Activated naive CD4-positive, alpha-beta T cell treated with anti-CD3 and anti-CD28 coated beads, Interleukin-2, amount 10 ng/mL, durations not matched to agents 7 days and 5 days (primary cell): ENCODE measurements around the gene COL16A1.

Source experiments
- CTCF ChIA-PET: fragments of 350-600 bp; sonication (Branson Sonifier 250); formaldehyde crosslinking; loops from one replicate; lab custom pipeline; 2021; ENCODE audit warnings: antibody characterized with exemption; lab: Charles Lee
- DNase-seq: peaks from one replicate; pipeline ENCODE4 v3.0.0-alpha.2; 2020
- H3K27ac Mint-ChIP-seq: one replicate; pipeline ENCODE4 v1.8.0; 2021; ENCODE audit warnings: mild to moderate bottlenecking, moderate library complexity, mixed read lengths
- H3K27me3 Mint-ChIP-seq: one replicate; pipeline ENCODE4 v1.8.0; 2021; ENCODE audit warnings: mild to moderate bottlenecking, mixed read lengths
- H3K36me3 Mint-ChIP-seq: one replicate; pipeline ENCODE4 v1.8.0; 2021; ENCODE audit warnings: mixed read lengths
- H3K4me1 Mint-ChIP-seq: one replicate; pipeline ENCODE4 v1.8.0; 2021; ENCODE audit warnings: mixed read lengths
- H3K4me3 Mint-ChIP-seq: one replicate; pipeline ENCODE4 v1.8.0; 2021; ENCODE audit warnings: mild to moderate bottlenecking, moderate library complexity, mixed read lengths
- H3K9me3 Mint-ChIP-seq: one replicate; pipeline ENCODE4 v1.8.0; 2021; ENCODE audit warnings: mixed read lengths

Gene COL16A1

GRCh38 chr1:31726715-31727114 is 22.9 kb upstream of the COL16A1 start:
- DNase-seq, result no peak
- Mint-ChIP-seq H3K9me3 (no peaks in the 10 kb centered on the region), H3K4me1 (no peaks in the 10 kb centered on the region), H3K27ac (no peak overlapping the region), H3K27me3 (peaks cover 11% of the 10 kb centered on the region), H3K4me3 (no peak overlapping the region), H3K36me3 (no peaks in the 10 kb centered on the region)
- CTCF ChIA-PET, result no interaction called here

- H3K4me3 Mint-ChIP-seq, result no peak overlapping the region
- CTCF ChIA-PET, result interaction anchor here (1.5 kb wide), 1 partner anchor 11 kb away, joined by 3 read pairs; no protein-coding TSS in a partner anchor
- no peak overlapping the region for H3K27ac Mint-ChIP-seq
- no peaks in the 10 kb centered on the region for H3K4me1 Mint-ChIP-seq
- no peak for DNase-seq
- H3K27me3 Mint-ChIP-seq, result peaks cover 12% of the 10 kb centered on the region
- no peaks in the 10 kb centered on the region for H3K36me3 Mint-ChIP-seq
- no peaks in the 10 kb centered on the region for H3K9me3 Mint-ChIP-seq
These were observed 22.1 kb upstream of the COL16A1 start for GRCh38 chr1:31725777-31726535.

- CTCF ChIA-PET, result interaction anchor here (0.9 to 1.5 kb wide), 2 partner anchors 11 to 21 kb away, joined by 3 read pairs; no protein-coding TSS in a partner anchor
- H3K27ac Mint-ChIP-seq, result no peak overlapping the region
- no peak for DNase-seq
- H3K9me3 Mint-ChIP-seq, result no peaks in the 10 kb centered on the region
- H3K4me3 Mint-ChIP-seq, result no peak overlapping the region
- H3K4me1 Mint-ChIP-seq, result no peaks in the 10 kb centered on the region
- peaks cover 19% of the 10 kb centered on the region for H3K27me3 Mint-ChIP-seq
- H3K36me3 Mint-ChIP-seq, result no peaks in the 10 kb centered on the region
These were observed 21.3 kb upstream of the COL16A1 start for GRCh38 chr1:31725134-31725533.

GRCh38 chr1:31723828-31724359 is 20.1 kb upstream of the COL16A1 start:
- CTCF ChIA-PET, result no interaction called here

GRCh38 chr1:31718327-31718897 is 14.6 kb upstream of the COL16A1 start:
- no peak overlapping the region for H3K4me3 Mint-ChIP-seq
- H3K27ac Mint-ChIP-seq, result no peak overlapping the region
- CTCF ChIA-PET, result interaction anchor here (2.8 kb wide), 1 partner anchor 27 kb away, joined by 13 read pairs; no protein-coding TSS in a partner anchor
- no peak for DNase-seq
- H3K27me3 Mint-ChIP-seq, result peaks cover 68% of the 10 kb centered on the region
- H3K9me3 Mint-ChIP-seq, result no peaks in the 10 kb centered on the region
- no peaks in the 10 kb centered on the region for H3K36me3 Mint-ChIP-seq
- peaks cover 13% of the 10 kb centered on the region for H3K4me1 Mint-ChIP-seq

More at GRCh38 chr1:31723828-31724359, 20.1 kb upstream of the COL16A1 start:
- peak; percentile 84 for DNase-seq
- no peak overlapping the region for H3K27ac Mint-ChIP-seq
- no peaks in the 10 kb centered on the region for H3K4me1 Mint-ChIP-seq
- no peak overlapping the region for H3K4me3 Mint-ChIP-seq
- peaks cover 22% of the 10 kb centered on the region for H3K27me3 Mint-ChIP-seq
- H3K36me3 Mint-ChIP-seq, result no peaks in the 10 kb centered on the region
- H3K9me3 Mint-ChIP-seq, result no peaks in the 10 kb centered on the region

GRCh38 chr1:31717341-31717740 is 13.5 kb upstream of the COL16A1 start:
- peaks cover 74% of the 10 kb centered on the region for H3K27me3 Mint-ChIP-seq
- no peak overlapping the region for H3K27ac Mint-ChIP-seq
- CTCF ChIA-PET, result interaction anchor here (0.9 to 2.8 kb wide), 6 partner anchors 12 to 204 kb away, joined by 3 to 13 read pairs (median 3); no protein-coding TSS in a partner anchor
- no peaks in the 10 kb centered on the region for H3K36me3 Mint-ChIP-seq
- H3K9me3 Mint-ChIP-seq, result no peaks in the 10 kb centered on the region
- peaks cover 13% of the 10 kb centered on the region for H3K4me1 Mint-ChIP-seq
- H3K4me3 Mint-ChIP-seq, result no peak overlapping the region
- DNase-seq, result no peak

GRCh38 chr1:31715873-31716220 is 12.0 kb upstream of the COL16A1 start:
- Mint-ChIP-seq H3K36me3 (no peaks in the 10 kb centered on the region), H3K4me3 (no peak overlapping the region), H3K27ac (no peak overlapping the region), H3K9me3 (no peaks in the 10 kb centered on the region), H3K4me1 (peaks cover 13% of the 10 kb centered on the region), H3K27me3 (peaks cover 83% of the 10 kb centered on the region)
- DNase-seq, result no peak
- CTCF ChIA-PET, result interaction anchor here (0.7 to 2.8 kb wide), 10 partner anchors 15 to 710 kb away, joined by 3 to 13 read pairs (median 3); no protein-coding TSS in a partner anchor

- H3K4me3 Mint-ChIP-seq, result no peak overlapping the region
- no peak overlapping the region for H3K27ac Mint-ChIP-seq
- CTCF ChIA-PET, result interaction anchor here (0.5 to 2.8 kb wide), 9 partner anchors 16 to 710 kb away, joined by 3 to 13 read pairs (median 3); no protein-coding TSS in a partner anchor
- H3K4me1 Mint-ChIP-seq, result peaks cover 13% of the 10 kb centered on the region
- DNase-seq, result peak; percentile 50
- no peaks in the 10 kb centered on the region for H3K9me3 Mint-ChIP-seq
- H3K27me3 Mint-ChIP-seq, result peaks cover 82% of the 10 kb centered on the region
- H3K36me3 Mint-ChIP-seq, result no peaks in the 10 kb centered on the region
These were observed 11.5 kb upstream of the COL16A1 start for GRCh38 chr1:31715087-31715872.

- no peaks in the 10 kb centered on the region for H3K36me3 Mint-ChIP-seq
- peaks cover 86% of the 10 kb centered on the region for H3K27me3 Mint-ChIP-seq
- peak; percentile 40 for DNase-seq
- H3K4me1 Mint-ChIP-seq, result peaks cover 13% of the 10 kb centered on the region
- H3K27ac Mint-ChIP-seq, result no peak overlapping the region
- peak overlapping the region; percentile 19 for H3K4me3 Mint-ChIP-seq
- H3K9me3 Mint-ChIP-seq, result no peaks in the 10 kb centered on the region
- CTCF ChIA-PET, result interaction anchor here (0.6 to 1.5 kb wide), 8 partner anchors 11 to 293 kb away, joined by 3 to 7 read pairs (median 3); no protein-coding TSS in a partner anchor
These were observed 10.7 kb upstream of the COL16A1 start for GRCh38 chr1:31714442-31715086.

GRCh38 chr1:31712630-31713029 is 8.8 kb upstream of the COL16A1 start:
- Mint-ChIP-seq H3K4me3 (no peak overlapping the region), H3K27ac (no peak overlapping the region), H3K36me3 (no peaks in the 10 kb centered on the region), H3K27me3 (peaks cover 83% of the 10 kb centered on the region), H3K4me1 (peaks cover 16% of the 10 kb centered on the region), H3K9me3 (no peaks in the 10 kb centered on the region)
- CTCF ChIA-PET, result interaction anchor here (0.8 to 1.5 kb wide), 4 partner anchors 8 to 76 kb away, joined by 3 to 4 read pairs (median 4); no protein-coding TSS in a partner anchor
- DNase-seq, result no peak

- Mint-ChIP-seq H3K27me3 (peaks cover 83% of the 10 kb centered on the region), H3K9me3 (no peaks in the 10 kb centered on the region), H3K4me3 (no peak overlapping the region), H3K36me3 (no peaks in the 10 kb centered on the region), H3K4me1 (peaks cover 18% of the 10 kb centered on the region), H3K27ac (no peak overlapping the region)
- CTCF ChIA-PET, result interaction anchor here (0.8 to 1.5 kb wide), 4 partner anchors 9 to 77 kb away, joined by 3 to 4 read pairs (median 4); no protein-coding TSS in a partner anchor
- no peak for DNase-seq
These were observed 8.3 kb upstream of the COL16A1 start for GRCh38 chr1:31712068-31712467.

- Mint-ChIP-seq H3K27me3 (peaks cover 79% of the 10 kb centered on the region), H3K36me3 (no peaks in the 10 kb centered on the region), H3K27ac (no peak overlapping the region), H3K9me3 (no peaks in the 10 kb centered on the region), H3K4me3 (no peak overlapping the region), H3K4me1 (peaks cover 23% of the 10 kb centered on the region)
- CTCF ChIA-PET, result interaction anchor here (1.3 to 1.6 kb wide), 3 partner anchors 37 to 60 kb away, joined by 3 to 4 read pairs (median 4); no protein-coding TSS in a partner anchor
- no peak for DNase-seq
These were observed 4.5 kb upstream of the COL16A1 start for GRCh38 chr1:31708324-31708723.

GRCh38 chr1:31707711-31708110 is 3.9 kb upstream of the COL16A1 start:
- no peak overlapping the region for H3K4me3 Mint-ChIP-seq
- peaks cover 81% of the 10 kb centered on the region for H3K27me3 Mint-ChIP-seq
- H3K9me3 Mint-ChIP-seq, result no peaks in the 10 kb centered on the region
- no peak overlapping the region for H3K27ac Mint-ChIP-seq
- CTCF ChIA-PET, result interaction anchor here (1.3 to 1.6 kb wide), 2 partner anchors 38 to 61 kb away, joined by 3 to 4 read pairs; no protein-coding TSS in a partner anchor
- no peak for DNase-seq
- no peaks in the 10 kb centered on the region for H3K36me3 Mint-ChIP-seq
- H3K4me1 Mint-ChIP-seq, result peaks cover 23% of the 10 kb centered on the region
